KG1 (cell line): ENCODE data around the gene MSMO1.

Source experiments
- DNase-seq: peaks from one replicate; lab custom pipeline; 2025; lab: John Stamatoyannopoulos, UW

MSMO1 gene

GRCh38 chr4:165360985-165361670 is 33.7 kb downstream of the MSMO1 start:
- DNase-seq: no peak

- no peak for DNase-seq
Measured at GRCh38 chr4:165361810-165362209, 34.3 kb downstream of the MSMO1 start.

- DNase-seq: no peak
Measured at GRCh38 chr4:165364452-165365080, 37.1 kb downstream of the MSMO1 start.

- DNase-seq: no peak
Measured at GRCh38 chr4:165367040-165367439, 39.6 kb downstream of the MSMO1 start.

- no peak for DNase-seq
Measured at GRCh38 chr4:165368114-165368513, 40.6 kb downstream of the MSMO1 start.

- no peak for DNase-seq
Measured at GRCh38 chr4:165368567-165368966, 41.1 kb downstream of the MSMO1 start.

GRCh38 chr4:165369522-165369921 is 42.1 kb downstream of the MSMO1 start:
- no peak for DNase-seq

- no peak for DNase-seq
Measured at GRCh38 chr4:165370530-165370929, 43.1 kb downstream of the MSMO1 start.

- no peak for DNase-seq
Measured at GRCh38 chr4:165375465-165375864, 48.0 kb downstream of the MSMO1 start.

- DNase-seq: no peak
Measured at GRCh38 chr4:165378398-165378744, 50.9 kb downstream of the MSMO1 start.

GRCh38 chr4:165378745-165379677 is 51.5 kb downstream of the MSMO1 start, which contains the start of gene CPE:
Gene CPE (plus strand): TSS chr4:165379008. CDS start chr4:165379222, 214 bp downstream.
- peak; percentile 1 for DNase-seq

GRCh38 chr4:165379678-165380064 is 52.2 kb downstream of the MSMO1 start:
- DNase-seq: no peak

GRCh38 chr4:165380805-165381204 is 53.3 kb downstream of the MSMO1 start:
- no peak for DNase-seq

GRCh38 chr4:165381821-165382373 is 54.4 kb downstream of the MSMO1 start:
- no peak for DNase-seq

- no peak for DNase-seq
Measured at GRCh38 chr4:165382640-165383039, 55.2 kb downstream of the MSMO1 start.

- no peak for DNase-seq
Measured at GRCh38 chr4:165383591-165384073, 56.2 kb downstream of the MSMO1 start.

GRCh38 chr4:165384186-165384585 is 56.7 kb downstream of the MSMO1 start:
- DNase-seq: no peak

GRCh38 chr4:165384598-165384997 is 57.1 kb downstream of the MSMO1 start:
- no peak for DNase-seq

- no peak for DNase-seq
Measured at GRCh38 chr4:165385126-165385525, 57.7 kb downstream of the MSMO1 start.

- DNase-seq: no peak
Measured at GRCh38 chr4:165386328-165386727, 58.9 kb downstream of the MSMO1 start.

- no peak for DNase-seq
Measured at GRCh38 chr4:165388756-165389155, 61.3 kb downstream of the MSMO1 start.
